Stomach (tissue), 4 donors: Measurements from ENCODE around the gene GAK.

Experiments
- EP300 ChIP-seq: sonication (generic); formaldehyde crosslinking; IDR thresholded peaks from one replicate; pipeline ENCODE4 v1.6.1; 2017; ENCODE audit warnings: antibody characterized with exemption
- POLR2AphosphoS5 ChIP-seq, 3 donors: sonication (generic); formaldehyde crosslinking; IDR thresholded peaks; one replicate each; pipeline ENCODE4 v1.6.1; 2016; ENCODE audit warnings: antibody characterized with exemption in 3 of 3
- TF ChIP-seq, protein P1 (sequence below), 7 experiments: fragments of 450-650 bp in 4 of 7; fragments of 200-600 bp in 3 of 7; sonication (generic) in 3 of 7; IDR thresholded peaks; one replicate each; pipeline ENCODE4 v1.5.1; 2016 to 2019; ENCODE audit warnings: antibody characterized with exemption in 7 of 7, control low read depth in 2 of 7, mild to moderate bottlenecking in 1 of 7

DNA sequence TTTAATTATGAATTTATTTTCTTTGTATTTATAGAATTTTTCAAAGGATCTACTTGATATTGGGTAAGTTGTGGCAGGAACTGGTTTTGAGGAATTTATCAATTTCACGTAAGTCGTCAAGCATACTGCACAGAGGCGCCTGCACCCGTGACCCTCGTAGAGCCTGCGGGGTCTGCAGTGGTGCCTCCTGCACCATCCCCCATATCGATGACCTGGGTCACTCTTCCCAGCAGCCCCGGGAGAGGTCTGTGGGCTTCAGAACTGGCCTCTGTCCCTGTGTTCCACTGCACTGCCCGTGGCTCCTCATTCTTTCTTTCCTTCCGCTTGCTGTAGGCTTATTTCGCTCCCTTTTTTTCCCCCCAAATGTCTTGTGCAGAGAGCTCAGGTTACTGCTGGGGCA, 74.7 kb downstream of the GAK start:
- TF ChIP-seq, protein P1, sequence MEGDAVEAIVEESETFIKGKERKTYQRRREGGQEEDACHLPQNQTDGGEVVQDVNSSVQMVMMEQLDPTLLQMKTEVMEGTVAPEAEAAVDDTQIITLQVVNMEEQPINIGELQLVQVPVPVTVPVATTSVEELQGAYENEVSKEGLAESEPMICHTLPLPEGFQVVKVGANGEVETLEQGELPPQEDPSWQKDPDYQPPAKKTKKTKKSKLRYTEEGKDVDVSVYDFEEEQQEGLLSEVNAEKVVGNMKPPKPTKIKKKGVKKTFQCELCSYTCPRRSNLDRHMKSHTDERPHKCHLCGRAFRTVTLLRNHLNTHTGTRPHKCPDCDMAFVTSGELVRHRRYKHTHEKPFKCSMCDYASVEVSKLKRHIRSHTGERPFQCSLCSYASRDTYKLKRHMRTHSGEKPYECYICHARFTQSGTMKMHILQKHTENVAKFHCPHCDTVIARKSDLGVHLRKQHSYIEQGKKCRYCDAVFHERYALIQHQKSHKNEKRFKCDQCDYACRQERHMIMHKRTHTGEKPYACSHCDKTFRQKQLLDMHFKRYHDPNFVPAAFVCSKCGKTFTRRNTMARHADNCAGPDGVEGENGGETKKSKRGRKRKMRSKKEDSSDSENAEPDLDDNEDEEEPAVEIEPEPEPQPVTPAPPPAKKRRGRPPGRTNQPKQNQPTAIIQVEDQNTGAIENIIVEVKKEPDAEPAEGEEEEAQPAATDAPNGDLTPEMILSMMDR (IDR thresholded peaks at IDR 0.05) = no peak
- no peak for TF ChIP-seq POLR2AphosphoS5 (IDR thresholded peaks at IDR 0.05)
- no peak for TF ChIP-seq EP300
